8988T (cell line): Measurements from ENCODE around the gene MUC5B.
"Not testable (repeated sequence)": the region's sequence is repeated elsewhere in the genome, so short reads cannot be mapped to it uniquely, and the experiment has no call there.

Source experiments
- DNase-seq: peaks from one replicate; pipeline ENCODE4 v3.0.0; 2011

The MUC5B gene

DNA sequence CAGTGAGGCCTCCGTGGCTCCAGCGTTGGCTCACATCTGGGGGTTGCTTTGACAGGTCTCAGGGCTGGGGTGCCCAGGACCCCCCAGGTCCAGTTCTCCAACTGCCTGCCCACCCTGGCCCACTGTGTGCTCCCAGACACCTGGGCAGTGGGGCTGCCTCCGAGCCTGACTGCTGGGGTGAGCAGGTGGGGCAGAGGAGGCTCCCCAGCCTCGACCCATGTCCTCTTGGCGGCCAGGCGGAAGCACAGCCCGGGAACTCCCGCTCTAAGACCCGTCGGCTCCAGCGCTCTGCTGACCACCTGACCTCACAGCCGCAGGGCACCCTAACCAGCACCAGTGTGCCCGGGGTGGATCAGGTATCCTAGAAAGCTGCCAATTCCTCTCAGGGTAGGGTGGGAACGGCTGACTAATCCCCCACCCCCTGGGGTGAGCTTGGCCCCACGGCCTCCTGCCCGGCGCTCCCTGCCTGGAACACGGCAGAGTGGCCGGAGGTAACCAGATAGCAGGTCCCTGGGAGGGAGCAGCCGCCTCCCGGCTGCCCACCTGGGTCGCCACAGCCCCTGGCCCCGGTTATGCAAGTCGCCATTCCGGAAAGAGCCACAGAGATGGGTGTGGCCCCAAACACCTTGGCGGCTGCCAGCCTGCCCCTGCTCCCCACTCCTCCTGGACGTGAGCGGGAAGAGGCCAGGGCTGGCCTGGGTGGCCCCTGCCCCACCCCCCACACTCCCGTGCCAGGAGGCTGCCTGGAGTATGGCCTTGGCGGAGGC lies 19.2 kb upstream of the MUC5B start:
- peak; percentile 35 for DNase-seq

- DNase-seq: peak; percentile 13
Measured at GRCh38 chr11:1204381-1205101, 18.3 kb upstream of the MUC5B start.

DNA sequence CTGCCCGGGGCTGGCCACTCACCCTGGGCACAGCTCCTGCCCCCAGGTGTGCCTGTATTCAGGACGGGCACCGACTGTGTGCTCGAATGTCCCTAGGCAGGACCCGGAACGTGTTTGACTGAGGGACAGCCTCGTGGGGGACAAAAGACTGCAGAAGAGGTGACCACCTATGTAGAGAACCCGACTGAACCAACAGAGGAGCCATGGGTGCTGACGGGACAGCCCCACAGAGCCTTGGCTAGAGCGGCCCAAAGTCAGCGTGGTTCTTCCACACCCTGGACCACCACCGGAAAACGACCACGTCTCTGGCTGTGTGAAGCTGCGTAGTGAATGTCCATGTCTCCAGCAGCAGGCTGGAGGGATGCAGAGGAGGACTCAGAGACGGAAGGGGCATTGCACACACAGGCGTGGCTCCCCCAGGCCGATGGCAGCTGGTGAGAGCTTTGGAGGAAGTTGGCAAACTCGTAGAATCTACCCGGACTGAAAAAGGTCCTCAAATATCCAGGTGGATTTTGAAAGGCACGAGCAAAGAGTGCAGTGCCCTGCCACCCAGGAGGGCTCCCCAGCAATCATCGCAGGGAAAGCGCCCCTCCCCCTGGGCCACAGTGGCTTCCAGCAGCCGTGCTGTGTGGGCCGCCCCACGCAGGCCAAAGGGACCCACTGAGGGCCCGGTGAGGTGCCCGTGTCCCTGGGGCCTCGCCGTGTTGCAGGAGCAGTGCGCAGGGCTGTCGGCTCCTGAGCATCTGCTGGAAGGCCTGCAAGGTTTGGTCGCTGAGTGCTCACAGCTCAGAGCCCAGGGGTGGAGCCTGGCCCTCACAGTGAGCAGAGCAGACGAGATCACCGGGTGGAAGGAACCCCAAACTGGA lies 17.5 kb upstream of the MUC5B start:
- DNase-seq: peak; percentile 24

DNA sequence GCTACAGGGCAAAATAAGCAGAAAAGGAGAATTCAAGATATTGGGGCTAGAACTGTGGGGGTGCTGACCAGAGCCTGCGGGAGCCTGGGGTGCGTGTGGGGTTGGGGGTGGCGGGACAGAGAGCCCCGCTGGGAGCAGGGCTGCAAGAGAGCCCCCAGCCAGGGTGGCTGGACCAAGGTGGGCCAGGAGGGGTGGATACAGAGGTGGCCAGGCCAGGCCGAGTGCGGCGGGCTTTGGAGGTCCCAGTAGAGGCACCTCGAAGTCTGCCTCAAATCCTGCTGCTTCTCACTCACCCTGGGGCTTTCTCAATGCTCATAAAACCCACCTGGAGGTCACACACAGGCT lies 16.9 kb upstream of the MUC5B start:
- DNase-seq: peak; percentile 10

DNA sequence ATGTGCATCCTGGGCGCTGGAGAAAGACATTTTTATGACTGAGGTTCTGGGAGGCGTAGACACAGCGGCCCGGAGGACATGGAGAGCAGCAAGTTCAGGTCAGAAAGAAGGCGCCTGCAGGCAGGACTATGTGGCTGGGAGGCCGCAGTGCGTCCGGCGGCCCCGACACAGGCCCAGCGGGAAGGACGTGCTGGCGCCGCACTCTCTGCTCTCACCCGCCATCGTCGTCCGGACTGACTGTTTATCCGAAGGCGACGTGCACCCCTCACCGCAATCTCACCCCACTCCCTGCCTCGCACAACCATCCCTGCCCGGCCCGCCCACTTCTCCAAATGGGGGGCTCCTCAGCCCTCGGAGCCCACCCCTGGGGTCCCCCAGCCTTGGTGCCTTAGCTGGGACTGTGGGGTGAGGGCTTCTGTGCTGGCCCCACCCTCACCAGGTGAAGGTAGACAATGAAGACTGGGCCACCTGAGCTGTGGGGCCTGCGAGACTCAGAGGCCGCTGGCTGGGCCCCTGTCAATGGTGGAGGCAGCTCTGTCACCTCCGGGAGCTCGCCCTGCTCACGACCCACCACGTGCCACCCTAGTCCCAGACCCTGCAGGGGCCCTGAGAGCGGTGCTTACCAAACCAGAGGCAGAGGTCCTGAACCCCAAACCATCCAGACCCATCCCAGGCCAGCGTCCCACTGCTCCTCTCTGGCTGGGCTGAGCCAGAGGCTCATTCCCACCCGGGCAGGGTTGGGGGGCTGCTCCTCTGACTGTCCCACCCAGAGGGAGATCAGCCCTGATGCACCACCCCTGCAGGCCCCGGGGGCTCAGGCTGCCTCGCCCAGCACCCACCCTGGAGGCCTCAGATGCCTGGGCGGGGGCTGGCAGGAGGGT lies 16.2 kb upstream of the MUC5B start:
- peak; percentile 9 for DNase-seq

- no peak for DNase-seq
Measured at GRCh38 chr11:1207401-1208143, 15.3 kb upstream of the MUC5B start.

DNA sequence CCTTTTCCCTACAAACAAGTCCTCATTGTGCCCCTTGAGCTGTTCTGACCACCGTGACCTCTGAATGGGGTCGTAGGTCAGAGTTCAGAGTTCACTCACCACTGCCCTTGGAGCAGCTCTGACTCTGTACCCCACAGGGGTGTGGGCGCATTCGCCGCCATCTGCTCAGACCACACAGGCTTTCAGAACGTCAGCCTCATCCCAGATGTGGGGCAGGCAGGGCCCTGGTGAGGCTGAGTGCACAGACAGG lies 14.8 kb upstream of the MUC5B start:
- DNase-seq: no peak

GRCh38 chr11:1208394-1209261 lies 14.2 kb upstream of the MUC5B start:
- DNase-seq: no peak

- no peak for DNase-seq
Measured at GRCh38 chr11:1209371-1210057, 13.4 kb upstream of the MUC5B start.

- no peak for DNase-seq
Measured at GRCh38 chr11:1211838-1212237, 11.0 kb upstream of the MUC5B start.

DNA sequence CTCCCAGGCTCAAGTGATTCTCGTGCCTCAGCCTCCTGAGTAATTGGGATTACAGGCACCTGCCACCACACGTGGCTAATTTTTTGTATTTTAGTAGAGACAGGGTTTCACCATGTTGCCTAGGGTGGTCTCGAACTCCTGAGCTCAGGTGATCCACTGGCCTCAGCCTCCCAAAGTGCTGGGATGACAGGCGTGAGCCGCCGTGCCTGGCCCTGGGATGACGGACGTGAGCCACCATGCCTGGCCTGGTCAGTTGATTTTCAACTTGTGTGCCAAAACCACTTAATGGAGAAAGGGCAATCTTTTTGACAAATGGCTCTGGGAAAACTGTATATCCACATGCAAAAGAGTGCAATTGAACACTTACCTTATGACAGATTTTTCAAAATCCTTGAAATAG lies 7.0 kb upstream of the MUC5B start:
- DNase-seq: not testable (repeated sequence)

DNA sequence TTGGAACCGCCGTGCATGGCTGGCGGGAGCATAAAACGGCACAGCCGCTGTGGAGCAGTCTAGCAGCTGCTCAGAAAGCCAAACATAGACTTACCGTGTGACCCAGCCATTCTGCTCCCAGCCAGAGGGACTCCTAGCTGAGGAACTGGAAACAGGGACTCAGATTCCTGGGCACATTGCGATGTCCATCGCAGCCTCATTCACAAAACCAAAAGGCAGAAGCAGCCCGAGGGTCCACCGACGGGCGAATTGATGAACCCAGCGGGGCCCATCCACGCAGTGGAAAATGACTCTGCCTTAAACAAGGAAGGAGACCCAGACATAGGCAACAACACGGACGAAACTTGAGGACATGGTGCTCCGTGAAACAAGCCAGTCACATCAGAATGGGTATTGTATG lies 5.7 kb upstream of the MUC5B start:
- peak; percentile 11 for DNase-seq

GRCh38 chr11:1218256-1218787 lies 4.5 kb upstream of the MUC5B start:
- peak; percentile 18 for DNase-seq

DNA sequence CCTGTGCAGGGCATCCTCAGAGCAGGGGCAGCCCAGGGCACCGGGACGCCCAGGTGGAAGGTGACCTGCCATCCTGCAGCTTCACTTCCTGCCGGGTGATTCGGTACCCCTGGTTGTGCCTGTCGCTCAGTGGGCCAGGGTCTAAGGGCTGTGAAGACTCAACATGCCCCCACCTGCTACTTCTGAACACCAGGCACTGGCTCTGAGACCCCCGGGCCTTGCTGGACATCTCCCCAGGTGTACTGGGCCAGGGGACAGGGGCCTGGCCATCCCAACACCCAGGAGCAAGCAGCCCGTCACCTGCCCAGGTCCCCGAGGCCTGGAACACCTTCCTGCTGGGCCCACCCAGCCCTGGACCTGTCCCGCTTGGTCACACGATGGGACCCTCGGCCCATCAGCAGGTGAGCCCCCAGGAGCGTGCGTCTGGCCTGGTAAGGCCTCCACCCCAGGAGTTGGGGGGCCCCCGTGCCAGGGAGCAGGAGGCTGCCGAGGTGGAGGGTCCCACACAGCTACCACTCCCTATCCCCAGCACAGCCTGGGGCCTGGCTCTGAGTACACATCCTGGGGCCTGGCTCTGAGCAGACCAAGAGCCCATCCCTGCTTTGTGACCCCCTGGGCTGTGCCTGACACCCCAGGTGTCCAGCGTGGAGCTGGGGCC lies 3.9 kb upstream of the MUC5B start:
- DNase-seq: peak; percentile 24

GRCh38 chr11:1219446-1219833 lies 3.4 kb upstream of the MUC5B start:
- DNase-seq: no peak

GRCh38 chr11:1219834-1220815 lies 2.7 kb upstream of the MUC5B start:
- DNase-seq: peak; percentile 29

- DNase-seq: peak; percentile 24
Measured at GRCh38 chr11:1220941-1221721, 1.7 kb upstream of the MUC5B start.
